ENCODE results near the gene ATP5ME. TPM values are rescaled to one million over a fixed set of nuclear protein-coding genes. Genes with fewer than 3 reads are reported as not detected.

ATP5ME gene
- total and polyA plus RNA-seq, 2 donors (not counting 1 experiment from before 2014, with no cell fraction given), result 257 to 356 TPM

DNA sequence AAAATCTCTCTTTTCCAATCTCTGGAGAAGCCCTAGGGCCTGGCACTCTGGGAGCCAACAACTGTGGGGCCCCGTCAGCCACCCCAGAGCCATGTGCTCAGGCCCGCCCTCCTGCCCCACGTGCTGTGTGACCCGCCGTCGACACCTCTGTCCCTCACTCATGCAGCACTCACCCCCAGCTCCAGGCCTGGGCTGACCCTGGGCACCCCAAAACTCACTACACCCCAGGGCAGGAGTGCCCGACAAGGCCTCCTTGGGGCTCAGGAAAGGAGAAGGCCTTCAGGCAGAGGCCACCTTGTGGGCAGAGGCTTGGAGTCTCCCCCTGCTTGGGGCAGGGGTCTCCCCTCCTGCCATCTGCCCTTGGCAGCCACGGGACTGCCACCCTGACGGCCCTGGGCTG lies 6.0 kb upstream of the ATP5ME start:
- DNase-seq (ENCODE audit: low read depth in 2 of 2), result no peak
- Histone ChIP-seq H3K36me3 (ENCODE audit: control insufficient read depth, insufficient read depth, low read length) (peaks cover 2% of the 10 kb centered on the region), H3K27ac (ENCODE audit: insufficient read depth, low read length) (no peak overlapping the region), H3K4me3 (replicated peaks in 1 of 4; ENCODE audit: control extremely low read depth in 1 of 4, insufficient read depth in 1 of 4, low read depth in 3 of 4, low read length in 4 of 4) (no peak overlapping the region), H3K4me1 (ENCODE audit: control insufficient read depth, extremely low read depth, insufficient read depth, low read length) (no peaks in the 10 kb centered on the region), H4K20me1 (ENCODE audit: control insufficient read depth, extremely low read depth, insufficient read depth, low read length) (no peaks in the 10 kb centered on the region), H3K9ac (ENCODE audit: insufficient read depth, low read length) (peak overlapping the region; percentile 16), H3K79me2 (ENCODE audit: control insufficient read depth, insufficient read depth, low read length) (peaks cover 3% of the 10 kb centered on the region), H2AFZ (ENCODE audit: low read length) (no peak overlapping the region), H3K9me3 (ENCODE audit: control insufficient read depth, insufficient read depth, low read depth, low read length) (no peaks in the 10 kb centered on the region), H3K4me2 (ENCODE audit: extremely low read depth, insufficient read depth, low read length) (no peak overlapping the region), H3K27me3 (ENCODE audit: control insufficient read depth, insufficient read depth, low read length) (no peaks in the 10 kb centered on the region)
- TF ChIP-seq, protein P1, sequence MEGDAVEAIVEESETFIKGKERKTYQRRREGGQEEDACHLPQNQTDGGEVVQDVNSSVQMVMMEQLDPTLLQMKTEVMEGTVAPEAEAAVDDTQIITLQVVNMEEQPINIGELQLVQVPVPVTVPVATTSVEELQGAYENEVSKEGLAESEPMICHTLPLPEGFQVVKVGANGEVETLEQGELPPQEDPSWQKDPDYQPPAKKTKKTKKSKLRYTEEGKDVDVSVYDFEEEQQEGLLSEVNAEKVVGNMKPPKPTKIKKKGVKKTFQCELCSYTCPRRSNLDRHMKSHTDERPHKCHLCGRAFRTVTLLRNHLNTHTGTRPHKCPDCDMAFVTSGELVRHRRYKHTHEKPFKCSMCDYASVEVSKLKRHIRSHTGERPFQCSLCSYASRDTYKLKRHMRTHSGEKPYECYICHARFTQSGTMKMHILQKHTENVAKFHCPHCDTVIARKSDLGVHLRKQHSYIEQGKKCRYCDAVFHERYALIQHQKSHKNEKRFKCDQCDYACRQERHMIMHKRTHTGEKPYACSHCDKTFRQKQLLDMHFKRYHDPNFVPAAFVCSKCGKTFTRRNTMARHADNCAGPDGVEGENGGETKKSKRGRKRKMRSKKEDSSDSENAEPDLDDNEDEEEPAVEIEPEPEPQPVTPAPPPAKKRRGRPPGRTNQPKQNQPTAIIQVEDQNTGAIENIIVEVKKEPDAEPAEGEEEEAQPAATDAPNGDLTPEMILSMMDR (conservative IDR thresholded peaks at IDR 0.05 in 1 of 2, IDR thresholded peaks at IDR 0.05 in 1 of 2; ENCODE audit: low read depth in 1 of 2, low read length in 2 of 2), result no peak
- no peak for TF ChIP-seq EZH2 (IDR thresholded peaks at IDR 0.05; ENCODE audit: low read length, missing control alignments)

DNA sequence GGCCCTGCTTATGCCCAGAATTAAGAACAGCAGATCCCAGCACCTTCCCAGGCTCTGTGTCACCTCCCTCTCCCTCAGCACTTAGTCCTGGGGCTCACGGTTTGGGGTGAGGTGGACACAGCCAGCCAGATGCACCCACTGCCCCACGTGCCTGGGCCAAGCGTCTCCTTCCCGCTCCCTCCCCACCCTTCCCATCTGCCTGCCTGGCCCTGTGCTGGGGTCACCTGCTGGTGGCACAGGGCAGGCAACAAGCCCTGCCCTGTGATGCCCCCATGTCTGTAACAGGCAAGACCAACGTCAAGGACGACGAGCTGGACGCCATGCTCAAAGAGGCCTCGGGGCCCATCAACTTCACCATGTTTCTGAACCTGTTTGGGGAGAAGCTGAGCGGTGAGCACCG lies 5.6 kb upstream of the ATP5ME start:
- Histone ChIP-seq H3K9me3 (ENCODE audit: control insufficient read depth, insufficient read depth, low read depth, low read length) (no peaks in the 10 kb centered on the region), H3K79me2 (ENCODE audit: control insufficient read depth, insufficient read depth, low read length) (peaks cover 5% of the 10 kb centered on the region), H2AFZ (ENCODE audit: low read length) (no peak overlapping the region), H4K20me1 (ENCODE audit: control insufficient read depth, extremely low read depth, insufficient read depth, low read length) (no peaks in the 10 kb centered on the region), H3K4me1 (ENCODE audit: control insufficient read depth, extremely low read depth, insufficient read depth, low read length) (no peaks in the 10 kb centered on the region), H3K27ac (ENCODE audit: insufficient read depth, low read length) (no peak overlapping the region), H3K4me3 (replicated peaks in 1 of 4; ENCODE audit: control extremely low read depth in 1 of 4, insufficient read depth in 1 of 4, low read depth in 3 of 4, low read length in 4 of 4) (no peak overlapping the region), H3K36me3 (ENCODE audit: control insufficient read depth, insufficient read depth, low read length) (peaks cover 2% of the 10 kb centered on the region), H3K27me3 (ENCODE audit: control insufficient read depth, insufficient read depth, low read length) (no peaks in the 10 kb centered on the region), H3K4me2 (ENCODE audit: extremely low read depth, insufficient read depth, low read length) (no peak overlapping the region), H3K9ac (ENCODE audit: insufficient read depth, low read length) (no peak overlapping the region)
- no peak for DNase-seq (ENCODE audit: low read depth in 2 of 2)
- TF ChIP-seq, protein P1 (conservative IDR thresholded peaks at IDR 0.05 in 1 of 2, IDR thresholded peaks at IDR 0.05 in 1 of 2; ENCODE audit: low read depth in 1 of 2, low read length in 2 of 2), result no peak
- TF ChIP-seq EZH2 (IDR thresholded peaks at IDR 0.05; ENCODE audit: low read length, missing control alignments), result no peak

DNA sequence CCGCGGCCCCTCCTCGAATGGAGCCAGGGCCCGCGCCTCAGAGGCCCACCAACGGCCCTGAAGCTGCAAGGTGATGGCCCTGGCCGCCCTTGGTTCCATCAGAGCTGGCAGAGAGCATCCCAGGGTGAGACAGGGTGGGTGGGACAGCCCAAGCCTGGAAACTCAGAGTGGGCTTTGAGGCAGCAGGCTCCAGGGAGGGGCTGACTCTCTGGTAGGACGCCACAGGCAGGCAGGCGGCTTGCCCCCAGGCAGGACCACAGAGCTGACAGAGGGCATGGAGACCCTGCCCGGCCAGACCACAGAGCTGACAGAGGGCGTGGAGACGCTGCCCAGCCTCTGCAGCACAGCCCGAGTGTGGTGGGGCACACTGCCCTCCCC lies 5.0 kb upstream of the ATP5ME start:
- H3K9me3 ChIP-seq (ENCODE audit: control insufficient read depth, insufficient read depth, low read depth, low read length), result no peaks in the 10 kb centered on the region
- H3K79me2 ChIP-seq (ENCODE audit: control insufficient read depth, insufficient read depth, low read length), result peaks cover 5% of the 10 kb centered on the region
- no peak overlapping the region for H2AFZ ChIP-seq (ENCODE audit: low read length)
- H3K36me3 ChIP-seq (ENCODE audit: control insufficient read depth, insufficient read depth, low read length), result peaks cover 2% of the 10 kb centered on the region
- no peak overlapping the region for H3K4me2 ChIP-seq (ENCODE audit: extremely low read depth, insufficient read depth, low read length)
- no peaks in the 10 kb centered on the region for H4K20me1 ChIP-seq (ENCODE audit: control insufficient read depth, extremely low read depth, insufficient read depth, low read length)
- H3K9ac ChIP-seq (ENCODE audit: insufficient read depth, low read length), result no peak overlapping the region
- TF ChIP-seq, protein P1 (conservative IDR thresholded peaks at IDR 0.05 in 1 of 2, IDR thresholded peaks at IDR 0.05 in 1 of 2; ENCODE audit: low read depth in 1 of 2, low read length in 2 of 2), result no peak
- no peak for TF ChIP-seq EZH2 (IDR thresholded peaks at IDR 0.05; ENCODE audit: low read length, missing control alignments)
- H3K27ac ChIP-seq (ENCODE audit: insufficient read depth, low read length), result no peak overlapping the region
- H3K4me3 ChIP-seq (replicated peaks in 1 of 4; ENCODE audit: control extremely low read depth in 1 of 4, insufficient read depth in 1 of 4, low read depth in 3 of 4, low read length in 4 of 4), result no peak overlapping the region
- no peaks in the 10 kb centered on the region for H3K27me3 ChIP-seq (ENCODE audit: control insufficient read depth, insufficient read depth, low read length)
- no peak for DNase-seq (ENCODE audit: low read depth in 2 of 2)
- H3K4me1 ChIP-seq (ENCODE audit: control insufficient read depth, extremely low read depth, insufficient read depth, low read length), result no peaks in the 10 kb centered on the region

Data from fibroblast of lung (primary cell).